ACC112 (cell line): ENCODE measurements around the gene DAB2IP.

Experiments
- H2AFZ ChIP-seq: fragments of 200-600 bp; sonication (generic); one replicate; pipeline ENCODE4 v1.6.0; 2017; ENCODE audit warnings: antibody characterized with exemption, low read length; ENCODE audit not compliant: unreplicated experiment
- H3K27ac ChIP-seq: fragments of 200-600 bp; sonication (generic); 2 replicates; pipeline ENCODE4 v1.5.1; 2014; ENCODE audit warnings: low read depth, mild to moderate bottlenecking, antibody characterized with exemption, low read length, moderate library complexity
- H3K27me3 ChIP-seq: fragments of 200-600 bp; sonication (generic); 2 replicates; pipeline ENCODE4 v1.6.1; 2014; ENCODE audit warnings: mild to moderate bottlenecking, antibody characterized with exemption, low read length, moderate library complexity, mixed read lengths; ENCODE audit not compliant: insufficient read depth
- H3K36me3 ChIP-seq: fragments of 200-600 bp; sonication (generic); 2 replicates; pipeline ENCODE4 v1.6.1; 2016; ENCODE audit warnings: mild to moderate bottlenecking, antibody characterized with exemption, low read length, moderate library complexity, mixed read lengths; ENCODE audit not compliant: insufficient read depth
- H3K4me1 ChIP-seq: fragments of 200-600 bp; sonication (generic); one replicate; pipeline ENCODE4 v1.6.1; 2016; ENCODE audit warnings: low read length, mixed read lengths; ENCODE audit not compliant: insufficient read depth, unreplicated experiment, control insufficient read depth
- H3K4me3 ChIP-seq: fragments of 200-600 bp; sonication (generic); 2 replicates; pipeline ENCODE4 v1.5.1; 2014; ENCODE audit warnings: mild to moderate bottlenecking, low read depth, low read length
- H3K79me2 ChIP-seq: fragments of 200-600 bp; sonication (generic); one replicate; pipeline ENCODE4 v1.6.0; 2016; ENCODE audit warnings: low read length; ENCODE audit not compliant: control insufficient read depth, unreplicated experiment, insufficient read depth

The DAB2IP gene

GRCh38 chr9:121729769-121730562 lies 78.5 kb downstream of the DAB2IP start:
- H3K27me3 ChIP-seq: no peaks in the 10 kb centered on the region
- H3K4me1 ChIP-seq: peaks cover 6% of the 10 kb centered on the region
- H3K27ac ChIP-seq: no peak overlapping the region
- H3K36me3 ChIP-seq: no peaks in the 10 kb centered on the region
- no peak overlapping the region for H3K4me3 ChIP-seq
- H2AFZ ChIP-seq: no peak overlapping the region
- H3K79me2 ChIP-seq: no peaks in the 10 kb centered on the region

- Histone ChIP-seq H2AFZ (no peak overlapping the region), H3K36me3 (no peaks in the 10 kb centered on the region), H3K27me3 (peaks cover 5% of the 10 kb centered on the region; the same call in 1 of the 2 replicates), H3K79me2 (no peaks in the 10 kb centered on the region), H3K4me3 (no peak overlapping the region), H3K4me1 (peaks cover 6% of the 10 kb centered on the region), H3K27ac (no peak overlapping the region)
These were observed 79.7 kb downstream of the DAB2IP start for GRCh38 chr9:121731090-121731489.

- H3K79me2 ChIP-seq: no peaks in the 10 kb centered on the region
- no peak overlapping the region for H2AFZ ChIP-seq
- no peak overlapping the region for H3K4me3 ChIP-seq
- peaks cover 6% of the 10 kb centered on the region; the same call in 1 of the 2 replicates for H3K27me3 ChIP-seq
- H3K36me3 ChIP-seq: no peaks in the 10 kb centered on the region
- peaks cover 7% of the 10 kb centered on the region for H3K4me1 ChIP-seq
- no peak overlapping the region for H3K27ac ChIP-seq
These were observed 80.5 kb downstream of the DAB2IP start for GRCh38 chr9:121731919-121732318.

GRCh38 chr9:121732389-121732788 lies 81.0 kb downstream of the DAB2IP start:
- Histone ChIP-seq H3K27me3 (peaks cover 6% of the 10 kb centered on the region; the same call in 1 of the 2 replicates), H3K36me3 (no peaks in the 10 kb centered on the region), H3K4me3 (no peak overlapping the region), H3K79me2 (no peaks in the 10 kb centered on the region), H2AFZ (no peak overlapping the region), H3K4me1 (peaks cover 7% of the 10 kb centered on the region), H3K27ac (no peak overlapping the region)

GRCh38 chr9:121732886-121733285 lies 81.5 kb downstream of the DAB2IP start:
- no peak overlapping the region for H3K27ac ChIP-seq
- H2AFZ ChIP-seq: no peak overlapping the region
- peaks cover 7% of the 10 kb centered on the region for H3K4me1 ChIP-seq
- no peak overlapping the region for H3K4me3 ChIP-seq
- peaks cover 6% of the 10 kb centered on the region; the same call in 1 of the 2 replicates for H3K27me3 ChIP-seq
- H3K36me3 ChIP-seq: no peaks in the 10 kb centered on the region
- H3K79me2 ChIP-seq: no peaks in the 10 kb centered on the region

- Histone ChIP-seq H3K36me3 (no peaks in the 10 kb centered on the region), H3K27ac (no peak overlapping the region), H3K4me3 (no peak overlapping the region), H3K4me1 (peaks cover 7% of the 10 kb centered on the region), H3K79me2 (no peaks in the 10 kb centered on the region), H2AFZ (no peak overlapping the region), H3K27me3 (peaks cover 6% of the 10 kb centered on the region; the same call in 1 of the 2 replicates)
These were observed 83.0 kb downstream of the DAB2IP start for GRCh38 chr9:121734465-121734864.

GRCh38 chr9:121735065-121735792 lies 83.8 kb downstream of the DAB2IP start:
- no peak overlapping the region for H3K27ac ChIP-seq
- H3K79me2 ChIP-seq: no peaks in the 10 kb centered on the region
- H3K4me3 ChIP-seq: no peak overlapping the region
- peaks cover 7% of the 10 kb centered on the region for H3K4me1 ChIP-seq
- no peaks in the 10 kb centered on the region for H3K36me3 ChIP-seq
- no peak overlapping the region for H2AFZ ChIP-seq
- H3K27me3 ChIP-seq: peaks cover 6% of the 10 kb centered on the region; the same call in 1 of the 2 replicates

GRCh38 chr9:121735793-121736770 lies 84.6 kb downstream of the DAB2IP start:
- H3K27me3 ChIP-seq: peaks cover 6% of the 10 kb centered on the region; the same call in 1 of the 2 replicates
- peak overlapping the region; percentile 57 for H2AFZ ChIP-seq
- H3K4me3 ChIP-seq: peak overlapping the region; percentile 70
- no peak overlapping the region for H3K27ac ChIP-seq
- peaks cover 7% of the 10 kb centered on the region for H3K4me1 ChIP-seq
- no peaks in the 10 kb centered on the region for H3K36me3 ChIP-seq
- no peaks in the 10 kb centered on the region for H3K79me2 ChIP-seq

GRCh38 chr9:121736934-121737462 lies 85.6 kb downstream of the DAB2IP start:
- H3K36me3 ChIP-seq: no peaks in the 10 kb centered on the region
- peak overlapping the region; percentile 43; the same call in 1 of the 2 replicates for H3K4me3 ChIP-seq
- peaks cover 7% of the 10 kb centered on the region for H3K4me1 ChIP-seq
- no peak overlapping the region for H3K27ac ChIP-seq
- peaks cover 6% of the 10 kb centered on the region; the same call in 1 of the 2 replicates for H3K27me3 ChIP-seq
- H3K79me2 ChIP-seq: no peaks in the 10 kb centered on the region
- no peak overlapping the region for H2AFZ ChIP-seq

- Histone ChIP-seq H3K36me3 (no peaks in the 10 kb centered on the region), H3K27ac (no peak overlapping the region), H3K4me3 (no peak overlapping the region), H3K4me1 (peaks cover 8% of the 10 kb centered on the region), H2AFZ (no peak overlapping the region), H3K27me3 (peaks cover 6% of the 10 kb centered on the region; the same call in 1 of the 2 replicates), H3K79me2 (no peaks in the 10 kb centered on the region)
These were observed 86.1 kb downstream of the DAB2IP start for GRCh38 chr9:121737481-121737931.
